Activated CD4-positive, alpha-beta memory T cell treated with anti-CD3 and anti-CD28 coated beads, Interleukin-2, amount 10 ng/mL, durations not matched to agents 7 days and 5 days (primary cell): ENCODE measurements around the gene NRN1L. TPM values are rescaled to one million over a fixed set of nuclear protein-coding genes. Genes with fewer than 3 reads are reported as not detected.
A peak's percentile ranks its signal among the peaks of the same experiment; 100 is the strongest.
"Not testable (repeated sequence)": the region's sequence is repeated elsewhere in the genome, so short reads cannot be mapped to it uniquely, and the experiment has no call there.

Experiments used
- CTCF ChIA-PET: fragments of 350-600 bp; sonication (Branson Sonifier 250); formaldehyde crosslinking; loops from one replicate; lab custom pipeline; 2021; ENCODE audit warnings: antibody characterized with exemption, inconsistent platforms; lab: Charles Lee
- POLR2A ChIA-PET: fragments of 350-600 bp; sonication (Branson Sonifier 250); formaldehyde crosslinking; loops from one replicate; lab custom pipeline; 2021; ENCODE audit warnings: antibody characterized with exemption; lab: Charles Lee
- DNase-seq: peaks from one replicate; pipeline ENCODE4 v3.0.0-alpha.2; 2020
- H3K27ac Mint-ChIP-seq: one replicate; pipeline ENCODE4 v1.8.0; 2021; ENCODE audit warnings: mild to moderate bottlenecking, mixed read lengths
- H3K27me3 Mint-ChIP-seq: one replicate; pipeline ENCODE4 v1.8.0; 2021; ENCODE audit warnings: mixed read lengths
- H3K36me3 Mint-ChIP-seq: one replicate; pipeline ENCODE4 v1.8.0; 2021; ENCODE audit warnings: low read depth, mixed read lengths
- H3K4me1 Mint-ChIP-seq: one replicate; pipeline ENCODE4 v1.8.0; 2021; ENCODE audit warnings: mixed read lengths
- H3K4me3 Mint-ChIP-seq: one replicate; pipeline ENCODE4 v1.8.0; 2021; ENCODE audit warnings: mild to moderate bottlenecking, mixed read lengths
- H3K9me3 Mint-ChIP-seq: one replicate; pipeline ENCODE4 v1.8.0; 2021; ENCODE audit warnings: mixed read lengths
- total RNA-seq, 2 experiments: library from RNA; stranded (reverse); gene quantifications; one replicate each; pipeline ENCODE4 v1.2.3, GENCODE V29; 2021

NRN1L gene
- total RNA-seq, 2 experiments from 2014 or later = 0.76 to 1.3 TPM

DNA sequence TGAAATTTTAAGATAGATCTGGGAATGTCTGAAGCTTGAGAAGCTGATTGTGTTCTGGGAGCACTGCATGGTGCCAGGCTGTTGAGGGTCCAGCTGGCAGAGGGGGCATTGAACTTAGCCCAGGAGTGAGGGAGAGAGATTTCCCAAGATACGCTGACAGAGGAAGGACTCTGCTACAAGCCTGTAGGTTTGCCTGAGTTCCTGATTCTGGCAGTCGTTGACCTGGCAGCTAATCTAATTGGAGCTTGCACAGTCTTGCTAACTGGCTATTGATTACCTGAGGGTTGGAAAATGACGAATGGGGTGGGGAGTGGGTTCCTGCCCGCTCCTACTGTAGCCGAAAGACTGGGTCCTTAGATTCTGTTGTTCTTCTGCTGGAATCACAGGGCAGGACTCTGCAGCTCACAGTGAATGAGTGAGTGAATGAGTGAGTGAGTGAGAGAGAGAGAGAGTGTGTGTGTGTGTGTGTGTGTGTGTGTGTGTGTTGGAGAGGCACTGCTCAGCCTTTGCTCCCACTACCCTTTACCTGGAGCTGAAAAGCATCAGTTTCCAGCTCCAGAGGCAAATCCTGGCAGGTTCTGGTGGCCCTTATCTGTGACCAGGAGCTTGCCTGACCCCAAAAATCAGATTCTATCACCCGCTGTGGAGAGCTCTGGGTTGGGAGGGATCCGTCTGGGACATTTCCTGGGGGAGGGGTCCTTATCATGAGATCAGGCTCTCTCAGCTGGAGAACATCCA, 30.2 kb downstream of the NRN1L start:
- ChIA-PET CTCF (interaction anchor here (0.6 kb wide), 1 partner anchor 400 kb away, joined by 3 read pairs; no protein-coding TSS in a partner anchor), POLR2A (interaction anchor here (0.7 to 1.7 kb wide), 5 partner anchors 16 to 667 kb away, joined by 3 to 6 read pairs (median 3); partner anchors contain the start of genes CTRL and PSKH1)
- Mint-ChIP-seq H3K9me3 (no peaks in the 10 kb centered on the region), H3K27ac (no peak overlapping the region), H3K36me3 (no peaks in the 10 kb centered on the region), H3K4me1 (peaks cover 29% of the 10 kb centered on the region), H3K4me3 (no peak overlapping the region), H3K27me3 (no peaks in the 10 kb centered on the region)
- no peak for DNase-seq

DNA sequence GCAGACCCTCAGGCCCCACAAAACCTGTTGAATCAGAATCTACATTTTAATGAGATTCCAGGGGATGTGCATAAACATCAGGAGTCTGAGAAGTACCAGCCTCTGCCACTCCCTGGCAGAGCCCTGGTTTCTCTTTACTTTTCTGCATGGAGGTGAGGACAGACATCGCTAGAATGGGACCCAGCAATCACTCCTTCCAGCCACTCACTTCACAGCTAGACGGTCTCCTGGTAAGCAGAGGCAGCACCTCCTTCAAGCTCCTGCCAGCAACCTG, 30.7 kb downstream of the NRN1L start:
- H3K27ac Mint-ChIP-seq, CTCF ChIA-PET, DNase-seq, H3K9me3 Mint-ChIP-seq, H3K36me3 Mint-ChIP-seq, H3K27me3 Mint-ChIP-seq, H3K4me3 Mint-ChIP-seq: not testable (repeated sequence)
- H3K4me1 Mint-ChIP-seq = peaks cover 24% of the 10 kb centered on the region
- POLR2A ChIA-PET = interaction anchor here (0.7 to 1.7 kb wide), 4 partner anchors 18 to 668 kb away, joined by 3 to 6 read pairs (median 3); partner anchors contain the start of gene PSKH1

DNA sequence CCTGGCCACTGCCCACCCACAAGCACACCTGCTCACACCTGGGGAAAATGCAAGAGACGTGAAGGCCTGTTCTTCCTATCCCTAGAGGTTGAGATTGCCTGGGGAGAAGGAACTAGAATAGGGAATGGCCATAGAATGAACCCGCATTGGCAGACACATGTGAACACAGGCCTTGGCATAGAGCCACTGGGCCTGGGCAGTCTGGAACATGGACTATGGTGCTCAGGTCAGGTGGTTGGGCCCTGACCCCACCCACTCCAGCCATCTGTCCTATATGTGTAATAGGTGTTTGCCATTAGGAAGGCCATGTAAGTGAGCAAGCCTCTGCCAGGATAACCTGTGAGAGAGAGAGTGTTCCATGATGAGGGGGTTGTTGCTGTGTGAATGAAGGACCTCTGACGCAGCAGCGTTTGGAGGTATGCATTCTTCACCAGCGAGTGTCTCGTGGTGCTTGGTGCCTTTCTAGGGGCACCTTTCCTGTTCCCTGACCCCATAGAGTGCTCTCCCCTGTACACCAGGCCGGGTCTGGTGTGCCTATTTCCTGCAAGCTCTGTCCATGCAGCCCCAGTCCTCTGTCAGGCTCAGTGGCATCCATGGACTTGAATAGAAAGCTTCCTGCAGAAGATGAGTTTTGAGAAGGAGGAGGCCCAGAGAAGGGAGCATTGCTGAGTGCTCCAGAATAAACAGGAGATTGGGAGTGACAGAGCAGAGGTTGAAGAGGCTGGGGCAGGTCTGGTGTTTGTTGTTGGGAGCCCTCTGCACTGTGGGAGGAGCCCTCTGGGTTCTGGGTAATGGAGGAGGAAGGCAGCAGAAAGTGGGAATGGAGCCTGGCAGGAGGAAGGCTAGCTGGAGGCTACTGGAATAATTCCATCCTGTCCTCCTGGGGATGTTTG, 31.4 kb downstream of the NRN1L start:
- H3K27ac Mint-ChIP-seq = peak overlapping the region; percentile 29
- no peaks in the 10 kb centered on the region for H3K27me3 Mint-ChIP-seq
- H3K4me1 Mint-ChIP-seq = peaks cover 21% of the 10 kb centered on the region
- H3K36me3 Mint-ChIP-seq = no peaks in the 10 kb centered on the region
- H3K9me3 Mint-ChIP-seq = no peaks in the 10 kb centered on the region
- POLR2A ChIA-PET = interaction anchor here (0.7 to 3.2 kb wide), 2 partner anchors 20 to 668 kb away, joined by 3 to 13 read pairs; partner anchors contain the start of gene PSMB10
- CTCF ChIA-PET = interaction anchor here (1.3 kb wide), 1 partner anchor 12 kb away, joined by 4 read pairs; no protein-coding TSS in a partner anchor
- no peak for DNase-seq
- H3K4me3 Mint-ChIP-seq = no peak overlapping the region

DNA sequence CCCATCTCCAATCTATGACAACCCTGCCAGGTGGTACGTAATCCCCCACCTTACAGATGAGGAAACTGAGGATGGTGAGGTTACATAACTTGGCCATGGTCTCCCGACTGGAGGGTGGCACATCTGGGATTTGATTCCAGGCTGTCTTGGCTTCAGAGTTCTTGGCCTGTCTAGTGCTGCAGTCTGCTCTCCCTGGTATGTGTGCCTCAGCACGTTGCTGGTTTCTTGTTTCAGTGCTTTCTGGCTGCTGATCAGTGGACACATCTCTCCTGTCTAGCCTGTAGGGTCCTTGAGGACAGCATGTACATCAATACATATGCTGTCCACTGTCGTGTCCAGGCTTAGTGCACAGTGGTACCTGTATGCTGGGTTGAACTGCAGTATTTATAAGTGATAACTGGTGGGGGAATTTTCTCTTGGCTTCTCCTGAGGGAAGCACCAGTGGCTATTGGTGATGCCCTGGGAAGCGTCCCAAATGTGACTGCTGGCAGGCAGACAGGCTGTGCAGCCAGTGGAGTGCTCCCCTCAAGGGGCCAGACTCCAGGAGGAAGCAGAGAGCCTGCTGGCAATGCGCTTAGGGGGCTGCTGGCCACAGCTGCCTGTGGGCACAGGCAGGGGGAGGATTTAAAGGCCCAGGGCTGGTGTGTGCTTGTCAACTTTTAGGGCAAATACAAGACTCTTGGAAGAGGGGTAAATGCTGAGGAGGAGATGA, 32.6 kb downstream of the NRN1L start:
- Mint-ChIP-seq H3K4me3 (no peak overlapping the region), H3K9me3 (no peaks in the 10 kb centered on the region), H3K4me1 (peaks cover 25% of the 10 kb centered on the region), H3K27me3 (no peaks in the 10 kb centered on the region), H3K27ac (peak overlapping the region; percentile 61), H3K36me3 (no peaks in the 10 kb centered on the region)
- no peak for DNase-seq
- CTCF ChIA-PET = interaction anchor here (1.0 to 3.2 kb wide), 4 partner anchors 11 to 101 kb away, joined by 3 to 23 read pairs (median 4); no protein-coding TSS in a partner anchor
- POLR2A ChIA-PET = interaction anchor here (2.9 to 3.2 kb wide), 2 partner anchors 19 to 24 kb away, joined by 9 to 13 read pairs; partner anchors contain the start of genes PSKH1 and PSMB10

DNA sequence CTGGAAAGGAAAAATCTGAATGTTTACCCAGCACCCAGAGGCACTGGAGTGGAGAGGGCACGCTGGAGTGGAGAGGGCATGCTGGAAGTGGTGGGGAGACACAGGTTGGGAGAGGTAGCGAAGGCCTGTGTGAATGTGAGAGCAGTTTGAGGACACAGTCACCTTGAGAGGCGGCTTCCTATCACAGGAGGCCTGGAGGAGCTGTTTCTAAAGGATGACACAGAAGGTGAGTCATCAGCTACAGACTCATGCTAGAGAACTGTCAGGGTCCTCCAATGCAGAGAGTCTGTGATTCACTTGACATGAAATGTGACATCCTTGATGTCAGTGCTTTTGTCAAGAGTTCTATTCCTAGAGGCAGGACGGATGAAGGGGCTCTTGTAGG, 33.2 kb downstream of the NRN1L start:
- H3K4me1 Mint-ChIP-seq = peaks cover 26% of the 10 kb centered on the region
- H3K27me3 Mint-ChIP-seq = no peaks in the 10 kb centered on the region
- H3K9me3 Mint-ChIP-seq = no peaks in the 10 kb centered on the region
- peak overlapping the region; percentile 61 for H3K27ac Mint-ChIP-seq
- no peak overlapping the region for H3K4me3 Mint-ChIP-seq
- POLR2A ChIA-PET = interaction anchor here (2.9 to 3.2 kb wide), 2 partner anchors 18 to 25 kb away, joined by 9 to 13 read pairs; partner anchors contain the start of genes PSKH1 and PSMB10
- peak; percentile 47 for DNase-seq
- CTCF ChIA-PET = interaction anchor here (1.0 to 3.2 kb wide), 4 partner anchors 11 to 102 kb away, joined by 3 to 23 read pairs (median 5); no protein-coding TSS in a partner anchor
- H3K36me3 Mint-ChIP-seq = no peaks in the 10 kb centered on the region

DNA sequence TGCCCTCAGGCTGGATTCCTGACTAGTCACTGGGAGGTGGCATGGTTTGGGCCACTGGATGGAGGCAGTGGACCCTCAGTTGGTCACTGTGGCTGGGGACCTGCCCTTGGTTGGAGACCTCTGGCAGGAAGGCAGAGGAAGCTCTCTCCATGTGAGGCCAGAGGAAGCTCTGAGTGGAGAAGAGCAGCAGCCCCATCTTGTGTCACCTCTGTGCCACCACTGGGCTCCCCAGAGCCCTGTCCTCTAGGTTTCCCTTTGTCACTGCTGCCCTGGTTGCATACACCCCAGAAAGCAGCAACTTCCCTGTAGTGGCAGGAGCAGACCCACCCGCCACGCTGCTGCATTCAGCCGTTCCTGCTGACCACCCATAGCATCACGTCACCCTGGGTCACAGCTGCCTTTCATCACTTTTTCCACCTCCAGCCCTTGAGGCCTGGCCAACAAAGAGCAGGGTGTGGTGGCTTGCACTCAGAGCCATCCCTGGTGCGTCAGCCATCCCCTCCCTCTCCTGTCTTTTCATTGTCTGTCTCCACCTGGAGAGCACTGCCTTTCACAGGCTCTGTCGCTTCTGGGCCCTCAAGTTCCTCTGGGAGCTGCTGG, 35.0 kb downstream of the NRN1L start:
- POLR2A ChIA-PET = interaction anchor here (1.0 to 2.9 kb wide), 2 partner anchors 16 to 27 kb away, joined by 3 to 9 read pairs; partner anchors contain the start of gene PSKH1
- Mint-ChIP-seq H3K36me3 (no peaks in the 10 kb centered on the region), H3K9me3 (no peaks in the 10 kb centered on the region), H3K27me3 (no peaks in the 10 kb centered on the region), H3K27ac (no peak overlapping the region), H3K4me1 (peaks cover 26% of the 10 kb centered on the region), H3K4me3 (no peak overlapping the region)
- DNase-seq = no peak
- CTCF ChIA-PET = interaction anchor here (0.6 to 3.2 kb wide), 2 partner anchors 104 to 176 kb away, joined by 3 to 23 read pairs; no protein-coding TSS in a partner anchor

DNA sequence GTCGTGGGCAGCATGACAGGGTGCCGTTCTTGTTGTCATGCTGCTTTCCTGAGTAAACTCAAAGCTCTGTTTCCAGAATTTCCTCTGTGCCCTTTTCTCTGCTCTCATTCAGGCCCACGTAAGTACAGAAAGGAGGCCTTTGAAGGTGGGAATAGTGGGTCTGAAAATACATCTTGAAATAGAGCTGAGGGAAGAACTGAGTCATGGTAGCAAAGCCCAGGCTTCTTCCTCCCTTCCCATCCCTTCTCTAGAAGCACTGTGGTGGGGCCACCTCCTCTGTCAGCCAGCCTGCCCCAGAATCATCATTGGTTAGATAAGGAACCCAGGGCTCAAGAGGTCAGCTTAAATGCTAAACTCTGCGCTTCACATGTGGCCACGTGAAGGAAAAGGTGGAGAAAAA, 37.5 kb downstream of the NRN1L start:
- DNase-seq = no peak
- Mint-ChIP-seq H3K9me3 (no peaks in the 10 kb centered on the region), H3K27ac (no peak overlapping the region), H3K4me3 (no peak overlapping the region), H3K4me1 (peaks cover 20% of the 10 kb centered on the region), H3K27me3 (no peaks in the 10 kb centered on the region), H3K36me3 (no peaks in the 10 kb centered on the region)
- ChIA-PET POLR2A (interaction anchor here (0.9 to 5.2 kb wide), 2 partner anchors 9 to 13 kb away, joined by 3 to 42 read pairs; partner anchors contain the start of gene PSMB10), CTCF (interaction anchor here (0.6 to 1.9 kb wide), 5 partner anchors 19 to 401 kb away, joined by 3 to 8 read pairs (median 3); no protein-coding TSS in a partner anchor)

DNA sequence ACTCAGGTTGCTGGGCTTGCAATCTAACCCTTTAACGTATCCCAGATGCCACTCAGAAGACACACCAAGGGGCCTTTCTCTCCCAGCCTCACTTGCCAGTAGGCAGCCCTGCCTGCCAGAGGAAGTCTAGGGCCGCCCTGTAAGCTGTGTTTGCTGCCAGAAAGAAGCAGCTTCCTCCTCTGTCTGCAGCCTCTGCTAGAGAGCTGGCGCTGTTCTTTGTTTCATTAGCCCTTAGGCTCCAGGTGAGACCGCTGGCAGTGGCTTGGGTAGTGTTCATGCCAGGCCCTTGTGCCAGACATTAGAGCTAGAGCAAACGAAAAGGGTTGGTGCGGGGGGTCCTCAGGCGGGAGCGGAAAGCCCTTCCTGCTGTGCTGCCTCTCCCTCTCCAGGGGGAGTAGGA, 38.1 kb downstream of the NRN1L start:
- no peak for DNase-seq
- no peak overlapping the region for H3K4me3 Mint-ChIP-seq
- POLR2A ChIA-PET = interaction anchor here (0.6 to 5.2 kb wide), 3 partner anchors 8 to 12 kb away, joined by 3 to 42 read pairs (median 4); partner anchors contain the start of gene PSMB10

DNA sequence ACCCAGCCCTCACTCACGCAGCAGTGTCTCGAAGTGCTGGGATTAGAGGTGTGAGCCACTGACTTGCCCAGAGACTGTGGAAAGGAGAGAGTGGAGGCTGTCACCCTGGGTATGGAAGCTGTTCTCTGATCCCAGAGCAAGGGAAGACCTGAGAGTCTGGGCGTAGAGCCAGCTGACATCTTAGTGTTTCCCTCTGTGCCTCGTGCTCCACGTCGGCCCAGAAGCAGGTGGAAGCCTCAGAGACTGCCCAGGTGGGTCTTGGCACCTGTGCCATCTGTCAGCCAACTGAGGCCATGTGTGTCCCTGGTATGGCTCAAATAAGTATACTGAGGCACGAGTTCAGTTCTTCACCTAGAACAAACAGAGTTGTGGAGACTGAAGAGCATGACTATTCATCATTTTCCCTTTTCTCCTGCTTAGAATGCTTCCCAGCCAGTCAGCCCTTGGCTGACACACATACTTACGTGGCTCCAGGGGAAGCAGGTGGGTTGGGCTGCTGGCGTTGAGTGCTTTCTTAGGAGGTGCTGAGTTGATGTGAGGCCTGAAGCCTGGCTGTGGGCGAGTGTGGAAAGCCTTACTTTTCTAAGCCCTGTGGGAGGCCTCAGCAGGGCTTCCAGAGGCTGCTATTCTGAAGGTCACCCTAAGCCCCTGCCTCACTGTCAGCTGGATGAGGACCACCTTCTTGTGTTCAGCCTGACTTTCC, 38.9 kb downstream of the NRN1L start:
- no peaks in the 10 kb centered on the region for H3K36me3 Mint-ChIP-seq
- POLR2A ChIA-PET = interaction anchor here (5.2 kb wide), 1 partner anchor 11 kb away, joined by 42 read pairs; the partner anchor contains the start of gene PSMB10
- H3K9me3 Mint-ChIP-seq = no peaks in the 10 kb centered on the region
- H3K4me3 Mint-ChIP-seq = no peak overlapping the region
- H3K27me3 Mint-ChIP-seq = no peaks in the 10 kb centered on the region
- H3K27ac Mint-ChIP-seq = no peak overlapping the region
- DNase-seq = no peak
- H3K4me1 Mint-ChIP-seq = peaks cover 8% of the 10 kb centered on the region
- CTCF ChIA-PET = interaction anchor here (1.2 to 1.9 kb wide), 3 partner anchors 40 to 403 kb away, joined by 3 to 5 read pairs (median 4); no protein-coding TSS in a partner anchor

More for the DNA sequence above, 38.1 kb downstream of the NRN1L start:
- no peaks in the 10 kb centered on the region for H3K27me3 Mint-ChIP-seq
- H3K27ac Mint-ChIP-seq = no peak overlapping the region
- H3K9me3 Mint-ChIP-seq = no peaks in the 10 kb centered on the region
- H3K4me1 Mint-ChIP-seq = peaks cover 15% of the 10 kb centered on the region
- no peaks in the 10 kb centered on the region for H3K36me3 Mint-ChIP-seq
- CTCF ChIA-PET = interaction anchor here (0.6 to 1.9 kb wide), 5 partner anchors 18 to 402 kb away, joined by 3 to 8 read pairs (median 3); no protein-coding TSS in a partner anchor

DNA sequence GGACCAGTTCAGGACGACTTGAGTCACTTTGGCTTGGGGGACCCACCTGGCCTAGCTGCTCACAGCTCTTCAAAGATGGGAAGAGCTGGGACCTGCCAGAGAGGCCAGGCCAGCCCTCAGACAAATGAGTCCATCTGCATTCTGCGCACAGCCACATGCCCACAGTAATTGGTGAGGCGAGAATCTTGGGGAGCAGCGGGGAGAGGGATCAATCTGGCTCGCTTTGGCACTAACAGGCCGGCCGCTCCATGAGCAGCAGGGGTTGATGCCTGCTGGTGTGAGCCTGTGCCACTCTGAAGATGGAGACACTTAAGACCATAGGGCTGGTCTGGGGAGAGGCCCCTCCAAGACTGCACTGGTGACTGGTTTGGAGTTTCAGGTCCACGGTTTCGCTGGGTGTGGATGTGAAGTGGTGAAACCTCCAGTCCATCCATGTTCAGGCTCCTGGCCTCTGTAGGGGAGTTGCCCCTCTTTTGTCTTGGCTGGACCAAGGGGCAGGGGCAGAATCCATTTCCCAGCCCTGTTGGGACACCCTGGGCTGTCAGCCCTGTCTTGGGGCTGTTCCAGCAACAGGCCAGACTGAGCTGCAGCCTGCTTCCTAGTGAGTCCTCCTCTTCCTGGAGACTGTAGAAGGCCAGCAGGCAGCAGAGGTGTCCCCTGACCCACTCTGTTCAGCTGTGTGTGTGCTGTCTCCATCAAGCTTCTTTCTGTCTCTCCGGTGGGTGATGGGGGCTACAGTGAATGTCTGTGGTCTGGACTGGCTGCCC, 39.6 kb downstream of the NRN1L start:
- ChIA-PET POLR2A (interaction anchor here (0.8 to 5.2 kb wide), 2 partner anchors 11 to 30 kb away, joined by 3 to 42 read pairs; partner anchors contain the start of gene PSMB10), CTCF (interaction anchor here (1.1 to 2.0 kb wide), 4 partner anchors 48 to 403 kb away, joined by 3 to 10 read pairs (median 4); no protein-coding TSS in a partner anchor)
- Mint-ChIP-seq H3K36me3 (no peaks in the 10 kb centered on the region), H3K9me3 (no peaks in the 10 kb centered on the region), H3K27ac (no peak overlapping the region), H3K27me3 (no peaks in the 10 kb centered on the region), H3K4me3 (no peak overlapping the region), H3K4me1 (peaks cover 5% of the 10 kb centered on the region)
- no peak for DNase-seq
